ENCODE results near the gene FGD6.

DNA sequence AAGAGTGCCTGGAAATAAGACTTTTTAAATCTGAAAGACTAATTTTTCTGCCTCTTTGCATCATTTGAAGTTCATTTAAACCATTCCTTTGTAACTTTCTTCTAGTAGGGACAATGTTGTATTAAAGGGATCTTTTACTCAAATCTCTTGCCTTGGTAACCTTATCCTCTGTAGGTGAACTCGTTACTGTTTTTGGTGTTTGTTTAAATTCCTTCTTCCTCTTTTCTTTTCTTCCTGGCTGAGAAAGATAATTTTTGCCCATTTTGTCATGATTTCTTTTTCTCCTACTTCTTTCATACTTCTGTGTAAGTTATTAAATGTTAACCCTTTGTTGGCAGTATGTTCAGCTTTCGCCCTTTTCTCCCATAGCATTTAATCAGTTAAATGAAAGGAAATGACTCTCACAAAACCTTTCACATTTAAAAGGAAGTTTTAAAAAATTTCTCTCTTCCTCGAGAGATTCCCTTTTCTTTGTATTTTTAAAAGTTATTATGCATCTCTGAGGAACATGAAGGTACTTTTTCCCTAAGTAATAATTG lies 10.6 kb upstream of the FGD6 start:
- TF ChIP-seq, protein P1, sequence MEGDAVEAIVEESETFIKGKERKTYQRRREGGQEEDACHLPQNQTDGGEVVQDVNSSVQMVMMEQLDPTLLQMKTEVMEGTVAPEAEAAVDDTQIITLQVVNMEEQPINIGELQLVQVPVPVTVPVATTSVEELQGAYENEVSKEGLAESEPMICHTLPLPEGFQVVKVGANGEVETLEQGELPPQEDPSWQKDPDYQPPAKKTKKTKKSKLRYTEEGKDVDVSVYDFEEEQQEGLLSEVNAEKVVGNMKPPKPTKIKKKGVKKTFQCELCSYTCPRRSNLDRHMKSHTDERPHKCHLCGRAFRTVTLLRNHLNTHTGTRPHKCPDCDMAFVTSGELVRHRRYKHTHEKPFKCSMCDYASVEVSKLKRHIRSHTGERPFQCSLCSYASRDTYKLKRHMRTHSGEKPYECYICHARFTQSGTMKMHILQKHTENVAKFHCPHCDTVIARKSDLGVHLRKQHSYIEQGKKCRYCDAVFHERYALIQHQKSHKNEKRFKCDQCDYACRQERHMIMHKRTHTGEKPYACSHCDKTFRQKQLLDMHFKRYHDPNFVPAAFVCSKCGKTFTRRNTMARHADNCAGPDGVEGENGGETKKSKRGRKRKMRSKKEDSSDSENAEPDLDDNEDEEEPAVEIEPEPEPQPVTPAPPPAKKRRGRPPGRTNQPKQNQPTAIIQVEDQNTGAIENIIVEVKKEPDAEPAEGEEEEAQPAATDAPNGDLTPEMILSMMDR (IDR thresholded peaks at IDR 0.05) = no peak
- TF ChIP-seq EP300 (IDR thresholded peaks at IDR 0.05) = no peak
- no peak for TF ChIP-seq POLR2AphosphoS5 (IDR thresholded peaks at IDR 0.05)
- no peak for TF ChIP-seq POLR2A (IDR thresholded peaks at IDR 0.05)

Measured in gastroesophageal sphincter (tissue), 3 donors.